Measurements from ENCODE around the gene MRPL45.

The MRPL45 gene

DNA sequence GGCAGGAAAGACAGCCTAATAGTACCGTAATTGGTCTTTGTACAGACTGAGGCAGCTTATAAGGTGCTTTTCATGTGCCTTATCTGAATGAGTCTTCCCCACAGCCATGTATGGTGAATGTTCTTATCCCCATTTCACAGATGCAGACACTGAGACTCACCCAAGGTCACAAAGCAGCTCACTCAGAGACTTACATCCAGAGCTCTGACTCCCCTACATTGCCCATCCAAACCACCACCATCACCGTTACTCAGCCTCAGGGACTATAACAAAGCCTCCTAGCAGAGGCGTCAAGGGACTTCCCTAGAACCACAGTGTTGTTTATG is 47.4 kb downstream of the MRPL45 start:
- in situ Hi-C loops (cut with HindIII; ENCODE audit: low sequenced_read_pairs), result no loop called here

- in situ Hi-C loops (cut with HindIII; ENCODE audit: low sequenced_read_pairs), result no loop called here
These were observed 48.8 kb downstream of the MRPL45 start for GRCh38 chr17:38345743-38346142.

DNA sequence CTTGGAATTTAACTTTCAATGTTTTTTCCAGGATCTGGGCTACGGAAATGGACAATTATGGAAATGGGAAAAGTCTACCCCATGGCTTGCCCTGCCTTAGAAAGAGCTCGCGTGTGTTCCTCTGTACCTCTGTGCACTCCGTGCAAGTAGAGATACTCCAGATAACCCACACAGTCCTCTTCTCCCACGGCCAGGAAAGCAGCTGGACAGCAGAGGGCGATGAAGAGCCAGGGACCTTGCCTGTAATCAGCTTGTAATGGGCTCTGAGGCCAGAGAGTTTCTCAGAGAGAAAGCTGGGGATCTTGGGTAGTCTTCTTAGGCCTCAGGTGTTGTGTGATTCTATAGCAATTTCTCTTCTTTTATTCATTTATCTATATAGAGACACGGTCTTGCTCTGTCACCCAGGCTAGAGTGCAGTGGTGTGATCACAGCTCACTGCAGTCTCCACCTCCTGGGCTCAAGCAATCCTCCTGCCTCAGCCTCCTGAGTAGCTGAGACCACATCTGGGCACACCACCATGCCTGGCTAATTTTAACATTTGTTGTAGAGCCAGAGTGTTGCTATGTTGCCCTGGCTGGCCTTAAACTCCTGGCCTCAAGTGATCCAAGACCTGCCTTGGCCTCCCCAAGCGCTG is 52.2 kb downstream of the MRPL45 start:
- in situ Hi-C loops (cut with HindIII; ENCODE audit: low sequenced_read_pairs), result no loop called here

GRCh38 chr17:38350035-38350434 is 53.1 kb downstream of the MRPL45 start:
- in situ Hi-C loops (cut with HindIII; ENCODE audit: low sequenced_read_pairs), result no loop called here

GRCh38 chr17:38351412-38352222 is 54.6 kb downstream of the MRPL45 start, which contains the start of gene SOCS7:
Gene SOCS7, plus strand, starts transcription at chr17:38351844. Its CDS starts 209 bp downstream, at chr17:38352053.
- in situ Hi-C loops (cut with HindIII; ENCODE audit: low sequenced_read_pairs), result no loop called here

DNA sequence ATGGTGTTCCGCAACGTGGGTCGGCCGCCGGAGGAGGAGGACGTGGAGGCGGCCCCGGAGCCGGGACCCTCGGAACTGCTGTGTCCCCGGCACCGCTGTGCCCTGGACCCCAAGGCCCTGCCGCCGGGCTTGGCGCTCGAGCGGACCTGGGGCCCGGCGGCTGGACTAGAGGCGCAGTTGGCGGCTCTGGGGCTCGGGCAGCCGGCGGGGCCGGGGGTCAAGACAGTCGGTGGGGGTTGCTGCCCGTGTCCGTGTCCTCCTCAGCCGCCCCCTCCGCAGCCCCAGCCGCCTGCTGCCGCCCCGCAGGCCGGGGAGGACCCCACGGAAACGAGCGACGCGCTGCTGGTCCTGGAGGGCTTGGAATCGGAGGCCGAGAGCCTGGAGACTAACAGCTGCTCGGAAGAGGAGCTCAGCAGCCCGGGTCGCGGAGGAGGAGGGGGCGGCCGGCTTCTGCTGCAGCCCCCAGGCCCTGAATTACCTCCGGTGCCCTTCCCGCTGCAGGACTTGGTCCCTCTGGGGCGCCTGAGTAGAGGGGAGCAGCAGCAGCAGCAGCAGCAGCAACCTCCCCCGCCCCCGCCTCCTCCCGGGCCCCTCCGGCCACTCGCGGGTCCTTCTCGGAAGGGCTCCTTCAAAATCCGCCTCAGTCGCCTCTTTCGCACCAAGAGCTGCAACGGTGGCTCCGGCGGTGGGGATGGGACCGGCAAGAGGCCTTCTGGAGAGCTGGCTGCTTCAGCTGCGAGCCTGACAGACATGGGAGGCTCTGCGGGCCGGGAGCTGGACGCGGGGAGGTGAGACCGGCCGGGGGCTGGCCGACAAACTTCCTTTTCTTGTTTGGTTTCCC is 55.5 kb downstream of the MRPL45 start:
- in situ Hi-C loops (cut with HindIII; ENCODE audit: low sequenced_read_pairs), result no loop called here

DNA sequence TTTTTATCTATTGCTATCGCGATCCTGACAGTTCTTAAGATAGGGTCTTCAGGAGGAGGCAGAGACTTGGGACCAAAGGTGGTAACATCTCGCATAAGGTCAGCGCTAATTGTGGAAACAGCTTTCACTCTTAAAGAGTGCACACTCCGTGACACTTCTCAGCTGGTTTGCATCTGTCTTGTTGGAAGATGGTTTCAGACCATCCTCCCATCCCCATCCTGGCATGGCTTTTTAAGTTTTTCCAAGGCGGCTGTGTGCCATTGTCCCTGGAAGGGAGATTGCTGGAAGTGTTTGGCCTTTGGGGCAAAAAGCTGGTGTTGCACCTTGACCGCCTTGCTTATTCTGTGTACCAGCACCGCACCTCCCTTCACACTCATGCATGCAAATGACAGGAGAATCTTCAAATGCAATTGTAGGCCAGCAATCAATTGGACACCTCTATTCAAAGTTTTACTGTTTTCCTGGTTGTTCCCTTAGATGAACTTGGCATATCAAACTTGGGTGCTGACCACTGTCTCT is 56.2 kb downstream of the MRPL45 start:
- in situ Hi-C loops (cut with HindIII; ENCODE audit: low sequenced_read_pairs), result no loop called here

DNA sequence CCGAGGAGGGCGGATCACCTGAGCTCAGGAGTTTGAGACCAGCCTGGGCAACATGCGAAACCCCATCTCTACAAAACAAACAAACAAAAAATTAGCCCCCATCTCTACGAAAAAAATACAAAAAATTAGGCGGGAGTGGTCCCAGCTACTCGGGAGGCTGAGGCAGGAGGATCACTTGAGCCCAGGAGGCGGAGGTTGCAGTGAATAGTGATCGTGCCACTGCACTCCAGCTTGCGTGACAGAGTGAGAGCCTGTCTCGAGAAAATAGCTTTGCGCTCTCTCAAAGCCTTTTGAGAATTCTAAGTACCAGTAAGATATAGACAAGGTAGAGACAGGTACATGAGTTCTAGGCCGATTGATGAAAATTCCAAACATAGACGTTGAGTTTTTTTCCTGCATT is 56.7 kb downstream of the MRPL45 start:
- in situ Hi-C loops (cut with HindIII; ENCODE audit: low sequenced_read_pairs), result no loop called here

DNA sequence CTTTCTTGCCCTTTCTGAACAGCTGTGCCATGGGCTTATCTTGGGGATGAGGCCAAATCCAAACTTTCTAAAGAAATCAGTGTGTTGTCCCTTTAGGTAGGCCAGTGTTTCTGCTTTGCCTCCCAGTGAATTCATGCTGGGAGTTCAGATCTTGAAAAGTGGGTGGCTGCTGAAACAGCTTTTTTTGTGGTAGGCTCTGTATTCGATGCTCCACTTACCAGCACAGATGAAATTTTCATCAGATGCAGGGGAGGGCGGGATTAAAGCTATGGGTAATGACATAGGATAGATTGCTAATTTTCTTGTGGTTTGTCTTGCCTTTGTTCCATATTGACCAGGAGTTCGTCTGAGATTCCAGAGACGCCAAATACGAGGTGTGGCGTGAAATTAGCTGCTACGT is 57.5 kb downstream of the MRPL45 start:
- in situ Hi-C loops (cut with HindIII; ENCODE audit: low sequenced_read_pairs), result no loop called here

DNA sequence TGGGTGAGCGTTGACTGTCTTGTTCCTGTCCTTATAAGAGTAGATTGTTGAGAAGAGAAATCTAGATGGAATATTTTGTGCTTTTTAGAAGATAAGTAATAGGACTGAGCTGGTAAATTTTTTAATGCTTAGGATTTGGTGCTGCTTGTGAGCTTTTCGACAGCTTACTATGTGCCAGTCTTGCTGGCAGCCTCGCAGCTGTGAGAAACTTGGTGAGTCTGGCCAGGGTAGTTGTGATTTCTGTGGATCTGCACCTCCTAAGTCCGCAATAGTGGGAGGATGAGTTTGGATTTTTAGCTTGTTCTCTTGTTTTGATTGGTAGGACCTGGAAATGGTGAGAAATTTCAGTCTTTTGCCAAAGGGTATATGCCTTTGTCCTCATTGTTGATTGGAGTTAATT is 58.3 kb downstream of the MRPL45 start:
- in situ Hi-C loops (cut with HindIII; ENCODE audit: low sequenced_read_pairs), result no loop called here

- in situ Hi-C loops (cut with HindIII; ENCODE audit: low sequenced_read_pairs), result no loop called here
These were observed 60.6 kb downstream of the MRPL45 start for GRCh38 chr17:38357486-38358123.

- in situ Hi-C loops (cut with HindIII; ENCODE audit: low sequenced_read_pairs), result no loop called here
These were observed 61.9 kb downstream of the MRPL45 start for GRCh38 chr17:38358586-38359513.

DNA sequence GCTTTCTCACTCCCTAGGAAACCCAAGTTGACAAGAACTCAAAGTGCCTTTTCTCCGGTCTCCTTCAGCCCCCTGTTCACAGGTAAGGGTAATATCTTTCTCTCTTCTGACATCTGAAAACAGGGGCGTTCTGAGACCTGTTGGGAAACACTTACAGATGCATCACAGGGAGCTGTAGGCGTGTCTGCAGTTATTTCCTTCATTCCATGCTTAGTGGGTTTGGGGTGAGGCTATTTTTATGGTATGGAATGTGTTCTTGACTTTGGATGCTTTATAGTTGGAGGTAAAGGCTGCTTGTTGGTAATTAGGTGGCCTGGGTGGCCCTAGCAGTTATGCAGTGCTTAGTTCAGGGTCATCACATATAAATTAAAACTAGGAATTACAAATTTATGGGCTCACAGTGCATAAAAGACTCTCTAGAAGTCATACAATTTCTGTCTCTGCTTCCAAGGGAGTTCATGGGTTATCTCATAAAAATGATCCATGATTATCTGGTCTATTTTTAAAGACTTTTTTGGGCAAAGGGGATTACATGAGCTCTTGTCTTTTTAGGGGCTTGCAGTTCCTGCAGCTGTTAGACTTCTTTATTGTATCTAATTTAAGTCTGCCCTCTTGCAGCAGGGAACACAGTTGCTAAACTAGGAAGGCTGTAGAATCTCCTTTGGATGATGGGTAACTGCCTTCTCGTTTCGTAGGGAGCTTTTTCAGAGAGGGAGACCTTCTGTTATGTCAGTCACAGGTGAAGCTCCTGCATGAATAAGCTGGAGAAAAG is 64.9 kb downstream of the MRPL45 start:
- in situ Hi-C loops (cut with HindIII; ENCODE audit: low sequenced_read_pairs), result no loop called here

GRCh38 chr17:38363016-38363415 is 66.0 kb downstream of the MRPL45 start:
- in situ Hi-C loops (cut with HindIII; ENCODE audit: low sequenced_read_pairs), result no loop called here

- in situ Hi-C loops (cut with HindIII; ENCODE audit: low sequenced_read_pairs), result no loop called here
These were observed 67.8 kb downstream of the MRPL45 start for GRCh38 chr17:38364741-38365140.

- in situ Hi-C loops (cut with HindIII; ENCODE audit: low sequenced_read_pairs), result no loop called here
These were observed 72.3 kb downstream of the MRPL45 start for GRCh38 chr17:38369124-38369886.

All from DLD1 (cell line).